DMS79 (cell line): ENCODE measurements around the gene ELP5.
A peak's percentile ranks its signal among the peaks of the same experiment; 100 is the strongest.

Experiments used
- DNase-seq: peaks from one replicate; lab custom pipeline; 2025; lab: John Stamatoyannopoulos, UW

ELP5 gene

GRCh38 chr17:7256766-7257456 is 4.9 kb downstream of the ELP5 start:
- DNase-seq: no peak

- DNase-seq: no peak
Observed at GRCh38 chr17:7258731-7259554, 6.9 kb downstream of the ELP5 start.

- DNase-seq: no peak
Observed at GRCh38 chr17:7259555-7259889, 7.5 kb downstream of the ELP5 start.

- DNase-seq: no peak
Observed at GRCh38 chr17:7260151-7260550, 8.1 kb downstream of the ELP5 start.

GRCh38 chr17:7260651-7261378 is 8.8 kb downstream of the ELP5 start:
- peak; percentile 37 for DNase-seq

GRCh38 chr17:7261379-7262191 is 9.6 kb downstream of the ELP5 start:
- DNase-seq: peak; percentile 12

GRCh38 chr17:7262192-7262934 is 10.3 kb downstream of the ELP5 start, which contains the start of gene CLDN7:
CLDN7 (minus strand) TSS chr17:7262478; CDS start chr17:7262043, 435 bp downstream.
- peak; percentile 91 for DNase-seq

GRCh38 chr17:7262935-7263800 is 11.2 kb downstream of the ELP5 start:
- DNase-seq: peak; percentile 52

- DNase-seq: no peak
Observed at GRCh38 chr17:7263801-7264078, 11.7 kb downstream of the ELP5 start.

- DNase-seq: no peak
Observed at GRCh38 chr17:7266784-7267183, 14.8 kb downstream of the ELP5 start.

GRCh38 chr17:7279448-7279847 is 27.4 kb downstream of the ELP5 start:
- no peak for DNase-seq

- DNase-seq: peak; percentile 63
Observed at GRCh38 chr17:7280519-7281073, 28.6 kb downstream of the ELP5 start.

- DNase-seq: peak; percentile 58
Observed at GRCh38 chr17:7281074-7281952, 29.3 kb downstream of the ELP5 start, which contains the start of gene SLC2A4. SLC2A4 (plus strand) TSS chr17:7281718; CDS start chr17:7281935, 217 bp downstream.

- DNase-seq: no peak
Observed at GRCh38 chr17:7281953-7282751, 30.1 kb downstream of the ELP5 start.

GRCh38 chr17:7282752-7283321 is 30.8 kb downstream of the ELP5 start:
- no peak for DNase-seq

- no peak for DNase-seq
Observed at GRCh38 chr17:7283471-7284216, 31.6 kb downstream of the ELP5 start.

GRCh38 chr17:7284911-7285310 is 32.9 kb downstream of the ELP5 start:
- no peak for DNase-seq
